Activated gamma-delta T cell treated with Interleukin-2 at 50 U/mL for 16 hours (primary cell): ENCODE data around the gene STPG4.
A peak's percentile ranks its signal among the peaks of the same experiment; 100 is the strongest.

Experiments
- DNase-seq: peaks from one replicate; pipeline ENCODE4 v3.0.0-alpha.2; 2020

The STPG4 gene

GRCh38 chr2:47086054-47086471 lies 69.0 kb downstream of the STPG4 start:
- DNase-seq, result no peak

- DNase-seq, result no peak
These were observed 71.0 kb downstream of the STPG4 start for GRCh38 chr2:47083886-47084687.

- DNase-seq, result no peak
These were observed 71.6 kb downstream of the STPG4 start for GRCh38 chr2:47083485-47083884.

- no peak for DNase-seq
These were observed 72.1 kb downstream of the STPG4 start for GRCh38 chr2:47083005-47083404.

GRCh38 chr2:47080888-47081301 lies 74.2 kb downstream of the STPG4 start:
- no peak for DNase-seq

- no peak for DNase-seq
These were observed 75.3 kb downstream of the STPG4 start for GRCh38 chr2:47079515-47080412.

GRCh38 chr2:47078541-47079482 lies 76.3 kb downstream of the STPG4 start:
- DNase-seq, result no peak

GRCh38 chr2:47077442-47078117 lies 77.5 kb downstream of the STPG4 start:
- DNase-seq, result no peak

GRCh38 chr2:47076586-47077441 lies 78.3 kb downstream of the STPG4 start:
- no peak for DNase-seq

GRCh38 chr2:47076126-47076506 lies 79.0 kb downstream of the STPG4 start:
- DNase-seq, result no peak

- DNase-seq, result no peak
These were observed 79.6 kb downstream of the STPG4 start for GRCh38 chr2:47075361-47076125.

- no peak for DNase-seq
These were observed 80.4 kb downstream of the STPG4 start for GRCh38 chr2:47074691-47075090.

GRCh38 chr2:47073641-47074040 lies 81.5 kb downstream of the STPG4 start:
- DNase-seq, result no peak

- no peak for DNase-seq
These were observed 81.9 kb downstream of the STPG4 start for GRCh38 chr2:47073217-47073616.

GRCh38 chr2:47072728-47073191 lies 82.3 kb downstream of the STPG4 start:
- DNase-seq, result no peak

GRCh38 chr2:47072018-47072691 lies 83.0 kb downstream of the STPG4 start:
- no peak for DNase-seq

- peak; percentile 59 for DNase-seq
These were observed 83.9 kb downstream of the STPG4 start for GRCh38 chr2:47070920-47071824.

GRCh38 chr2:47070155-47070919 lies 84.8 kb downstream of the STPG4 start:
- no peak for DNase-seq
